Keratinocyte (primary cell): ENCODE results near the gene SDK2. TPM values are rescaled to one million over a fixed set of nuclear protein-coding genes. Genes with fewer than 3 reads are reported as not detected.
A peak's percentile ranks its signal among the peaks of the same experiment; 100 is the strongest.

Source experiments
- DNase-seq: peaks from one replicate; pipeline ENCODE4 v3.0.0-alpha.2; 2011; ENCODE audit warnings: low read depth, missing footprints, low spot score
- FAIRE-seq: peaks from 2 replicates; lab custom pipeline; 2011; peaks lifted over from hg19 to GRCh38; lab: Jason Lieb, UNC
- H2AFZ ChIP-seq: 2 replicates; pipeline ENCODE4 v1.6.0; 2012; ENCODE audit warnings: low read length, control low read depth, inconsistent platforms; ENCODE audit not compliant: control insufficient read depth
- H3K27ac ChIP-seq: 2 replicates; pipeline ENCODE4 v1.5.1; 2011; ENCODE audit warnings: low read length; ENCODE audit not compliant: control insufficient read depth, insufficient read depth
- H3K27me3 ChIP-seq: 3 replicates; pipeline ENCODE4 v1.6.0; 2011; ENCODE audit warnings: low read length; ENCODE audit not compliant: control insufficient read depth, insufficient read depth; ENCODE audit errors: extremely low read depth
- H3K36me3 ChIP-seq, 2 experiments: 2 replicates in 1 of 2; 3 replicates in 1 of 2; pipeline ENCODE4 v1.5.1; 2011; ENCODE audit warnings: low read length in 2 of 2, mild to moderate bottlenecking in 1 of 2; ENCODE audit not compliant: control insufficient read depth in 2 of 2, insufficient read depth in 2 of 2; ENCODE audit errors: extremely low read depth in 1 of 2
- H3K4me1 ChIP-seq: 3 replicates; pipeline ENCODE4 v1.5.1; 2011; ENCODE audit warnings: low read length; ENCODE audit not compliant: control insufficient read depth, insufficient read depth; ENCODE audit errors: extremely low read depth
- H3K4me2 ChIP-seq: 3 replicates; pipeline ENCODE4 v1.6.0; 2011; ENCODE audit warnings: low read depth, low read length; ENCODE audit not compliant: control insufficient read depth, insufficient read depth; ENCODE audit errors: extremely low read depth
- H3K4me3 ChIP-seq, 3 experiments: fragments of 200-600 bp in 1 of 3; sonication (generic) in 1 of 3; 2 replicates in 2 of 3; 3 replicates in 1 of 3; pipeline ENCODE4 v1.5.1; 2011 to 2016; ENCODE audit warnings: low read length in 3 of 3, mild to moderate bottlenecking in 3 of 3, control low read depth in 2 of 3, inconsistent platforms in 1 of 3, low read depth in 1 of 3, mixed read lengths in 1 of 3, mixed run types in 1 of 3, moderate library complexity in 1 of 3; ENCODE audit not compliant: control insufficient read depth in 2 of 3, insufficient read depth in 2 of 3; ENCODE audit errors: extremely low read depth in 1 of 3
- H3K79me2 ChIP-seq: 2 replicates; pipeline ENCODE4 v1.6.0; 2012; ENCODE audit warnings: low read length; ENCODE audit not compliant: control insufficient read depth, insufficient read depth
- H3K9ac ChIP-seq: 3 replicates; pipeline ENCODE4 v1.6.0; 2011; ENCODE audit warnings: low read length; ENCODE audit not compliant: control insufficient read depth, insufficient read depth; ENCODE audit errors: extremely low read depth
- H3K9me1 ChIP-seq: 3 replicates; pipeline ENCODE4 v1.6.0; 2011; ENCODE audit warnings: low read length; ENCODE audit not compliant: control insufficient read depth, insufficient read depth; ENCODE audit errors: extremely low read depth
- H3K9me3 ChIP-seq: 2 replicates; pipeline ENCODE4 v1.5.1; 2012; ENCODE audit warnings: low read depth, low read length; ENCODE audit not compliant: control insufficient read depth
- H4K20me1 ChIP-seq: 3 replicates; pipeline ENCODE4 v1.6.0; 2011; ENCODE audit warnings: low read length; ENCODE audit not compliant: control insufficient read depth, insufficient read depth; ENCODE audit errors: extremely low read depth
- EZH2 ChIP-seq: IDR thresholded peaks from one replicate; pipeline ENCODE4 v1.6.1; 2012; ENCODE audit warnings: inconsistent platforms, mild to moderate bottlenecking, low read length, moderate library complexity
- dilution Hi-C: fragments of 300-500 bp; cut with MboI; formaldehyde crosslinking; loops from one replicate; pipeline ENCODE4 v1.7.0; 2020; ENCODE audit warnings: low sequenced_read_pairs; ENCODE audit not compliant: extremely low pct_ligation_motif_present
- polyA plus RNA-seq, 5 experiments: library from polyadenylated mRNA; depleted of rRNA in 3 of 5; stranded (reverse) in 3 of 5; stranded (forward) in 1 of 5; unstranded in 1 of 5; fragments of >200 nt; gene quantifications; 1 replicate in 1 of 5; 2 replicates in 3 of 5; 3 replicates in 1 of 5; pipeline versions ENCODE4 v1.2.1 to v1.2.3, GENCODE V29; 2011 to 2012; ENCODE audit warnings: missing spikeins in 2 of 5, low read depth in 1 of 5, low replicate concordance in 1 of 5
- TF ChIP-seq, protein P1 (sequence below), 3 experiments: IDR thresholded peaks in 1 of 3; conservative IDR thresholded peaks in 1 of 3; optimal IDR thresholded peaks in 1 of 3; 2 replicates in 2 of 3; 3 replicates in 1 of 3; pipeline versions ENCODE3 to v1.5.1; 2011; ENCODE audit warnings: low read length in 3 of 3, mild to moderate bottlenecking in 3 of 3, moderate library complexity in 2 of 3, control low read depth in 1 of 3, inconsistent platforms in 1 of 3; ENCODE audit not compliant: insufficient read depth in 2 of 3; ENCODE audit errors: extremely low read depth in 1 of 3

The SDK2 gene
- polyA plus RNA-seq, 1 donor (not counting 4 experiments of a cell fraction or from before 2014, with no cell fraction given) = 1.8 TPM

DNA sequence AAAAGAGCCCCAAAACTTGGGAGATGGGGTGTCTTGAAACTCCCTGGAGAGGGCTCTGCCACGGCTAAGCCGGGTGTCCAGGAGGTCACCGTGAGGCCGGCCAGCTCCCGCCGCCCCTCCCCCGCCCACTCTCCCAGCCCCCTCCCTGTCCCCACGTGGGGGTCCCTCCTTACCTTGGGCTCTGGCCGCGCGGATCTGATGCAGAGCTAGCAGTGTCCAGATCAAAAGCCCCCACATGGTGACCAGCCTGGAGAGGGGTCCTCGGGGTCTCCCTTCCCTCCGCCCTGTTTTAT, 447 bp downstream of the SDK2 start:
- TF ChIP-seq, protein P1, sequence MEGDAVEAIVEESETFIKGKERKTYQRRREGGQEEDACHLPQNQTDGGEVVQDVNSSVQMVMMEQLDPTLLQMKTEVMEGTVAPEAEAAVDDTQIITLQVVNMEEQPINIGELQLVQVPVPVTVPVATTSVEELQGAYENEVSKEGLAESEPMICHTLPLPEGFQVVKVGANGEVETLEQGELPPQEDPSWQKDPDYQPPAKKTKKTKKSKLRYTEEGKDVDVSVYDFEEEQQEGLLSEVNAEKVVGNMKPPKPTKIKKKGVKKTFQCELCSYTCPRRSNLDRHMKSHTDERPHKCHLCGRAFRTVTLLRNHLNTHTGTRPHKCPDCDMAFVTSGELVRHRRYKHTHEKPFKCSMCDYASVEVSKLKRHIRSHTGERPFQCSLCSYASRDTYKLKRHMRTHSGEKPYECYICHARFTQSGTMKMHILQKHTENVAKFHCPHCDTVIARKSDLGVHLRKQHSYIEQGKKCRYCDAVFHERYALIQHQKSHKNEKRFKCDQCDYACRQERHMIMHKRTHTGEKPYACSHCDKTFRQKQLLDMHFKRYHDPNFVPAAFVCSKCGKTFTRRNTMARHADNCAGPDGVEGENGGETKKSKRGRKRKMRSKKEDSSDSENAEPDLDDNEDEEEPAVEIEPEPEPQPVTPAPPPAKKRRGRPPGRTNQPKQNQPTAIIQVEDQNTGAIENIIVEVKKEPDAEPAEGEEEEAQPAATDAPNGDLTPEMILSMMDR (optimal IDR thresholded peaks at IDR 0.05 in 1 of 3, IDR thresholded peaks at IDR 0.05 in 1 of 3, conservative IDR thresholded peaks at IDR 0.05 in 1 of 3; ENCODE audit: extremely low read depth in 1 of 3, insufficient read depth in 2 of 3, low read length in 3 of 3) = no peak
- no peak for TF ChIP-seq EZH2
- peaks cover 12% of the 10 kb centered on the region for H3K4me1 ChIP-seq
- dilution Hi-C loops = no loop called here
- no peak overlapping the region for H3K27ac ChIP-seq
- H2AFZ ChIP-seq = peak overlapping the region; percentile 59
- H3K79me2 ChIP-seq = peaks cover 37% of the 10 kb centered on the region
- no peaks in the 10 kb centered on the region for H3K36me3 ChIP-seq
- peaks cover 12% of the 10 kb centered on the region for H4K20me1 ChIP-seq
- H3K4me2 ChIP-seq = peak overlapping the region; percentile 85
- H3K27me3 ChIP-seq = peaks cover 26% of the 10 kb centered on the region
- peak overlapping the region; percentile 65 for H3K9ac ChIP-seq
- FAIRE-seq = no peak
- H3K9me3 ChIP-seq = no peaks in the 10 kb centered on the region
- H3K9me1 ChIP-seq = no peaks in the 10 kb centered on the region
- no peak for DNase-seq
- peak overlapping the region; percentile 71 to 89 (median 85) for H3K4me3 ChIP-seq

GRCh38 chr17:73643001-73643851, 1.0 kb downstream of the SDK2 start:
- Histone ChIP-seq H2AFZ (peak overlapping the region; percentile 59), H3K27ac (no peak overlapping the region)

More at GRCh38 chr17:73643001-73643851, 1.0 kb downstream of the SDK2 start:
- FAIRE-seq (no peak), DNase-seq (no peak)
- TF ChIP-seq EZH2 = no peak
- TF ChIP-seq, protein P1 (optimal IDR thresholded peaks at IDR 0.05 in 1 of 3, IDR thresholded peaks at IDR 0.05 in 1 of 3, conservative IDR thresholded peaks at IDR 0.05 in 1 of 3; ENCODE audit: extremely low read depth in 1 of 3, insufficient read depth in 2 of 3, low read length in 3 of 3) = peak in 2 of 3 experiments; percentile 30 to 43
- H3K36me3 ChIP-seq = no peaks in the 10 kb centered on the region
- peaks cover 22% of the 10 kb centered on the region for H3K27me3 ChIP-seq
- H3K79me2 ChIP-seq = peaks cover 40% of the 10 kb centered on the region
- H3K4me1 ChIP-seq = peaks cover 12% of the 10 kb centered on the region
- H3K9me1 ChIP-seq = no peaks in the 10 kb centered on the region
- peak overlapping the region; percentile 57 for H3K9ac ChIP-seq
- no peaks in the 10 kb centered on the region for H3K9me3 ChIP-seq
- H3K4me3 ChIP-seq = peak overlapping the region; percentile 71 to 89 (median 85)
- peak overlapping the region; percentile 85 for H3K4me2 ChIP-seq
- peaks cover 12% of the 10 kb centered on the region for H4K20me1 ChIP-seq
- dilution Hi-C loops = no loop called here
